ENCODE data around the gene MED20.
A peak's percentile ranks its signal among the peaks of the same experiment; 100 is the strongest.

The MED20 gene

DNA sequence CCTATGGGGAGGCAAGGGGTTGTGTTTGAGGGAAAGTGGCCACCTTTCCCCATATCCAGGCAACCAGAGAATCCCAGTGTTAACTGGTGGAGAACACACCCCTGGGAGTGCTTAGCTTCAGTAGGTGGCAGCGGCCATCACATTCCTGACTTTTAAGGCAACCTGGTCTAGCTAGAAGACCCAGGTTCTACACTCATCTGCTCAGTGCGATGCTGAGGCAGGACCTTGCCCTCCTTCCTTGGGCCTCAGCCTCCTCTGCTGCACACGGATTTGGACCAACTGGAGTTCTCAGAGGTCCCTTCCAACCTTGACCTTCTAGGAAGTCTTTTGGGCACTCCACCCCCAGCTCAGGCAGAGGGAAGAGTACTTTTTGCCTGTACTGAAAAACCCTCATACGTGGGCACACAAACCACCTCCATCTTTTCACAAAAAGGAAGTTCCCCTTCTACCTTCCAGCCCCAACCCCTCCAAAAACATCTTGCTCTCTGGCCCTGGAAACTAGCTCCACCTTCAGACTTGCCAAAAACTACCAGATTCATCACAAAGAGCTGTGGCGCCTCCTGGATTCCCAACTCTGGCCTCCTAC, 17.7 kb upstream of the MED20 start:
- Histone ChIP-seq H3K9me3 (replicated peaks in 1 of 11) (no peaks in the 10 kb centered on the region; a peak in 1 of 22 replicates), H3K9ac (peak overlapping the region; percentile 85 to 100 (median 97)), H3K36me3 (peaks cover 33 to 78% (median 69%) of the 10 kb centered on the region in 11 experiments), H3K27ac (peak overlapping the region; percentile 75 to 100 (median 99)), H3K4me2 (peak overlapping the region; percentile 92 to 100 (median 98)), H3K27me3 (no peaks in the 10 kb centered on the region), H3K4me1 (peaks cover 57 to 80% (median 63%) of the 10 kb centered on the region in 10 experiments), H3K4me3 (peak overlapping the region; percentile 91 to 100 (median 98)), H4K20me1 (peaks cover 0 to 27% (median 14%) of the 10 kb centered on the region in 11 experiments; a peak in 12 of 22 replicates)
- TF ChIP-seq Cebpa-rat (IDR thresholded peaks at IDR 0.05) = no peak

DNA sequence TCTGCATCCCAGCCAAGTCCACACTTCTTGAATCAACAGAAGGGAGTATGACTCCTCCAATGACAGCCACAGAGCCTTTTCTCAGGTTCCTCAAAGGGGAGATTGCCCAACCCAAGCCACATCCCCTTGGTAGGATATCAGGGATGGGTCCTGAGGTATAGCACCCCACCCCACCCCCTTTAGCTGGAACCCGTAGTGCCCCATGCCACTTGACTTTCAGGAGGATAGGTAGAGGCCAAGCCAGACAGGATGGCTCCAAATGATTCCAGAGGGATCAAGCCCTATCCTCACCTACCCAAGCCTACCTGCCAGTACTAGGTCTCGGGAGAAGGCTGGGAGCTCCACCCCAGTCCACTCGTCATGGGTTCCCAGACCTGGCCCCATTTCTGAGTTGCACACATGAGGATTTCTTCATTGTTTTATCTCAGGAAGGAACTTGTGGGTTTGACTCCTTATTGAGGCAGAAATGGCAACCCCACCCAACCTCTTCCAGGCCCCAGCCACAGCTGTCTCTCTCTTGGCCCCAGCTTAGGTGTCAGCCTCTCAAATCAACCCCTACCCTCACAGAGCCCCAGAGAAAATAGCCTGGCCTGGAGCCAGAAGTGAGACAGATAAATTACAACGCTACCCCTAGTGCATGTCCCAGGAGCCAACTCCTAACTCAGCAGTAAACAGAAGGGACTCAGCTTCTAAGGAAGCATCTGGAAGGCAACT, 17.1 kb upstream of the MED20 start:
- peak overlapping the region; percentile 85 to 100 (median 97) for H3K9ac ChIP-seq
- H3K9me3 ChIP-seq (replicated peaks in 1 of 11) = no peaks in the 10 kb centered on the region; a peak in 1 of 22 replicates
- H3K4me2 ChIP-seq = peak overlapping the region; percentile 92 to 100 (median 98)
- H4K20me1 ChIP-seq = peaks cover 0 to 32% (median 14%) of the 10 kb centered on the region in 11 experiments; a peak in 13 of 22 replicates
- H3K36me3 ChIP-seq = peaks cover 39 to 84% (median 76%) of the 10 kb centered on the region in 11 experiments
- no peaks in the 10 kb centered on the region for H3K27me3 ChIP-seq
- H3K4me1 ChIP-seq = peaks cover 59 to 78% (median 68%) of the 10 kb centered on the region in 10 experiments
- peak in 9 of 11 experiments; percentile 58 to 91 (median 84); a peak in 19 of 22 replicates for TF ChIP-seq Cebpa-rat (IDR thresholded peaks at IDR 0.05)
- peak overlapping the region; percentile 75 to 100 (median 99) for H3K27ac ChIP-seq
- peak overlapping the region; percentile 91 to 100 (median 98) for H3K4me3 ChIP-seq

DNA sequence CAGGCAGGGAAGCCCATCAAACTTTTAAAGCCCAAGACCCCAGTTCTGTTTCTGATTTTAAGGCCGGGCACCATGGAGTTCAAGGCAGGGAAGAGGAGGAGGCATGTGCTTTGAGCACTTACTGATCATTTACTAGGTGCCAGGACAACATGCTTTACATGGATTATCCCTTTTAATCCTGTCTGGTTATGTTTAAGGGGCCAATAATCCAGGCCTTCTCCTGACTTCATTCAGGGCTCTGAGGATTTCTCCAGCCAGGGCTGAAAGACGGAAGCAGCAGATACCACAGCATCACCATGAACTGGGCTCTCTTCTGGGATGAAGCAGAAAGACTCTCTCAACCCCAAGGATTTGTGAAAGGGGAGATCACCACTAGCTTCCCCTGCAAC, 16.5 kb upstream of the MED20 start:
- Histone ChIP-seq H3K36me3 (peaks cover 45 to 90% (median 81%) of the 10 kb centered on the region in 11 experiments), H3K9me3 (replicated peaks in 1 of 11) (no peaks in the 10 kb centered on the region; a peak in 1 of 22 replicates), H3K4me2 (peak overlapping the region; percentile 92 to 100 (median 98)), H3K4me3 (peak overlapping the region; percentile 91 to 100 (median 98); a peak in 19 of 20 replicates), H4K20me1 (peaks cover 0 to 37% (median 14%) of the 10 kb centered on the region in 11 experiments; a peak in 17 of 22 replicates), H3K27me3 (no peaks in the 10 kb centered on the region), H3K27ac (peak overlapping the region; percentile 75 to 100 (median 99); a peak in 21 of 22 replicates), H3K4me1 (peaks cover 54 to 74% (median 68%) of the 10 kb centered on the region in 10 experiments), H3K9ac (peak overlapping the region; percentile 85 to 100 (median 97); a peak in 21 of 22 replicates)
- TF ChIP-seq Cebpa-rat (IDR thresholded peaks at IDR 0.05) = no peak

DNA sequence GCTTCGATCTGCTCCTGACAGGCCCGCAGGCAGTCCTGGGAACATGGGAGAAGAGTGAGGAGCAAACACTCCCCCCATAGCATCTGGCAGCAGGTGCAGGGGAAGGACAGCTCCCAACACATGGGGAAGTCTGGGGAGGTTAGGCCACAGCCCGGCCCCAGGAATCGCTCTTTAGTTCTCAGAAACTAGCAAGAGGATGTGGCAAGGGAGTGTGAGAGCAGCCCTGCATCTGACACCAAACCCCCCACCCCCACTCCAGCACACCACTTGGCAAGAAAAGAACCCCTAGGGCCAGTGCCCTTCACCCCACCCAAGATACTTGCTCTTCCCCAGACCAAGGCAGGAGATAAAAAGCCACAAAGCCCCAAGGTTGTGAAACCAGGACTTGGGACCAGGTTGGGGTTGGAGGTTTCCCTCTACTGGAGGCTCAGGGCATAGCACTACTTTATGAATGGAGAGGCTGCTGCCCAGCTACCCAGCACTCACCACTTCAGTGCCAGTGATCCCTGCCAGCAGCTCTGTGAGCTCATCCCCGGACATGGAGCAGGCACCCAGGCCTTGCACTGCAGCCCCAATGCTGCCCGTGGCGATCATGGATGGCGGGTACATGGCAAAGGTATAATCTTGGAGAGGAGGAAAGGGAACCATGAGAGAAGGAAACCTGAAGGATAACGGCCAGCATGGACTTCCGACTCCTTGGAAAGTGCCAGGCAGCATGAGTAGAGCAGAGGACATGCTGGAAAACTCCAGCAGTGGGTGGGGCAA, 15.3 kb upstream of the MED20 start:
- peaks cover 47 to 81% (median 73%) of the 10 kb centered on the region in 10 experiments for H3K4me1 ChIP-seq
- H3K27ac ChIP-seq = peak overlapping the region; percentile 51 to 100 (median 99); a peak in 21 of 22 replicates
- H3K36me3 ChIP-seq = peaks cover 57 to 100% (median 92%) of the 10 kb centered on the region in 11 experiments
- peak overlapping the region; percentile 92 to 100 (median 98) for H3K4me2 ChIP-seq
- peak overlapping the region; percentile 85 to 100 (median 97) for H3K9ac ChIP-seq
- no peaks in the 10 kb centered on the region; a peak in 1 of 22 replicates for H3K9me3 ChIP-seq (replicated peaks in 1 of 11)
- H3K4me3 ChIP-seq = peak overlapping the region; percentile 91 to 100 (median 98); a peak in 19 of 20 replicates
- peak; percentile 30 to 97 (median 93); a peak in 19 of 22 replicates for TF ChIP-seq Cebpa-rat (IDR thresholded peaks at IDR 0.05)
- peaks cover 2 to 48% (median 20%) of the 10 kb centered on the region in 11 experiments; a peak in 18 of 22 replicates for H4K20me1 ChIP-seq
- H3K27me3 ChIP-seq = no peaks in the 10 kb centered on the region

DNA sequence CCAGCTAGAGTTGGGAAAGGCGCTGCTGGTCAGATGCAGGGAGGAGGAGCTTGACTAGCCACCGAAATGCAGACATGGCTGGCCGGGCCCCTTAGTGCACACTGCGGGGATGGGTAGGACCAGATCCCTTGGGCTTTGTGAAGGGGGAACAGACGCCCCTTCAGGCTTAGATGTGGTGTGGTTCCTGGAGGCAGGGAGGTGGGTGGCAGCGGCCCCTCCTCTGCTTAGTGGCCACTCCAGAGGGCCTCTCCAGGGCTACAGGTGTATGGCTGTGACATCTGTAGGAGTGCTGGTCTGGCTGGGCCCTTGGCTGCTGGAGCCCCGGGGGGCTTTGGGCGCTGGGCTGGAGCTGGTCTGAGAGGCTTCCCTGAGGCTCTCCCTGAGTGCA, 14.7 kb upstream of the MED20 start:
- Histone ChIP-seq H3K4me3 (peak overlapping the region; percentile 14 to 99 (median 80); a peak in 18 of 20 replicates), H3K36me3 (peaks cover 63 to 100% (median 92%) of the 10 kb centered on the region in 11 experiments), H4K20me1 (peaks cover 6 to 54% (median 25%) of the 10 kb centered on the region in 11 experiments; a peak in 20 of 22 replicates), H3K4me1 (peaks cover 47 to 87% (median 76%) of the 10 kb centered on the region in 10 experiments), H3K27me3 (no peaks in the 10 kb centered on the region), H3K4me2 (peak overlapping the region; percentile 92 to 100 (median 98)), H3K9ac (peak overlapping the region; percentile 70 to 100 (median 97)), H3K9me3 (replicated peaks in 1 of 11) (no peaks in the 10 kb centered on the region), H3K27ac (peak overlapping the region; percentile 51 to 100 (median 99); a peak in 21 of 22 replicates)
- no peak for TF ChIP-seq Cebpa-rat (IDR thresholded peaks at IDR 0.05)

DNA sequence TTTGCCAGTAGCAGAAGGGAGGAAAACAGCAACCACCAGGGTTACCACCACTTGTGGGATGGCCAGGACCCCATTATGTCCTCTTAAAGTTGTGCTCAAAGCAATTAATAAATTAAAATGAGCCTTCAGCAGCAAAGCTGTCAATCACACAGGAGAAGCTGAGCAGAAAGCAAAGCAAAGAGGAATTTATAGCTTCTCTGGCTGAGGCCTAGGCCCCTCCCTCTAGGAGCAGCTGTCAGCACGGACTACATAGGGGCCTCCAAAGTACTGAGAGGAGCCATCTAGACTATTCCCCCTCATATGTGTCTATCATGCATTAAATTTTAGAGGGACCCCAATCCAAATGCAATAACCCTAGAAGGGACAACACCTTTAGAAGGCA, 14.2 kb upstream of the MED20 start:
- peak overlapping the region; percentile 51 to 100 (median 99); a peak in 21 of 22 replicates for H3K27ac ChIP-seq
- H3K9ac ChIP-seq = peak overlapping the region; percentile 70 to 100 (median 97); a peak in 21 of 22 replicates
- H3K4me3 ChIP-seq = peak overlapping the region in 8 of 10 experiments; percentile 45 to 99 (median 97); a peak in 16 of 20 replicates
- H4K20me1 ChIP-seq = peaks cover 11 to 59% (median 29%) of the 10 kb centered on the region in 11 experiments; a peak in 21 of 22 replicates
- no peaks in the 10 kb centered on the region for H3K9me3 ChIP-seq (replicated peaks in 1 of 11)
- H3K27me3 ChIP-seq = no peaks in the 10 kb centered on the region
- H3K4me2 ChIP-seq = peak overlapping the region; percentile 92 to 100 (median 98)
- no peak for TF ChIP-seq Cebpa-rat (IDR thresholded peaks at IDR 0.05)
- peaks cover 47 to 92% (median 80%) of the 10 kb centered on the region in 10 experiments for H3K4me1 ChIP-seq
- peaks cover 68 to 100% (median 93%) of the 10 kb centered on the region in 11 experiments for H3K36me3 ChIP-seq

DNA sequence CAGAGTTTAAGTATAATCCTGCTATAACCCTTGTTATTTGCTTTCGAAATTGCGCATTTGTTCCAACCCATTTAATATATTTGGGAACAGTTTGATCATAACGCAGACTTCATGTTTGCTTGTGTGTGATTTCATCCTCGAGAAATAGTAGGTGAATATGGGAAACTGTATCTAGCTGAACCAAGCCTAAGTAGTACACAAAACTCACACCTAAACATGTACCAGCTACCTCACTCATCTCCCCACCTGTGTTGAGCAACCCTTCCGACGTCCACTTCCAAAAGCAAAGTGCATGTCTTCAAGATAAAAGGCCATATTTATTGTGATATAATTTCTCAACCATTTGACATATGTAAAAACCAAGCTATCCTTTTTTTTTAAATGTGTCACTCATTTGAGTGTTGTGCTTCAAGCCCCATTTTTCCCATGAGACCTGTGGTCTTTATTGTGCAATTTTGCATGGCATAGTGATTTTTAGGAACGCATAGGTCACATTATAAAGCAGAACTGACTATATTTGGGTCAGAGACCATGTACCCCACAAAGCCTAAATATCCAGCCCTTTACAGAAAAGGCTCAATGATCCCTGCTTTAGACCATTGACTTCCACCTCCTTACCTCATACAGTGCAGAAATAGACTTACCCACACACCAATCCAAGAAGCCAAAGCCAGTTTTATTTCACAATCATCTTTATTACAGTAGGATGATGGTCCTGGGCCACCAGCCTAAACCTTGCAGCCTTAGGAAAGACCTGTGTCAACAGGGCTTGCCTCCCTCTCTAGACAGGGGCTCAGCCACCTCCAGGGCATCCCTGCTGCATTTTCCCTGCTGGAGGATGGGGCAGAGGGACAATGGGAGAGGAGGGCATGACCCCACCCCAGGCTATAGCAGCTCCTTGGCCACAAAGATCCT, 13.6 kb upstream of the MED20 start:
- peak in 9 of 11 experiments; percentile 66 to 97 (median 87); a peak in 16 of 22 replicates for TF ChIP-seq Cebpa-rat (IDR thresholded peaks at IDR 0.05)
- Histone ChIP-seq H3K36me3 (peaks cover 74 to 100% (median 93%) of the 10 kb centered on the region in 11 experiments), H3K4me1 (peaks cover 47 to 98% (median 86%) of the 10 kb centered on the region in 10 experiments), H4K20me1 (peaks cover 17 to 65% (median 36%) of the 10 kb centered on the region in 11 experiments; a peak in 21 of 22 replicates), H3K4me2 (peak overlapping the region; percentile 92 to 100 (median 98)), H3K4me3 (peak overlapping the region in 7 of 10 experiments; percentile 58 to 99 (median 97); a peak in 14 of 20 replicates), H3K27ac (peak overlapping the region in 10 of 11 experiments; percentile 84 to 100 (median 100); a peak in 20 of 22 replicates), H3K27me3 (no peaks in the 10 kb centered on the region), H3K9me3 (replicated peaks in 1 of 11) (no peaks in the 10 kb centered on the region), H3K9ac (peak overlapping the region; percentile 70 to 100 (median 97); a peak in 21 of 22 replicates)
